Measurements from ENCODE around the gene DUSP9.
"Not testable (repeated sequence)": the region's sequence is repeated elsewhere in the genome, so short reads cannot be mapped to it uniquely, and the experiment has no call there.

DUSP9 gene

GRCh38 chrX:153697924-153698865, 51.2 kb downstream of the DUSP9 start:
- TF ChIP-seq SPI1 (IDR thresholded peaks at IDR 0.05; ENCODE audit: low read depth, low read length) (no peak), POU2F2 (IDR thresholded peaks at IDR 0.05; ENCODE audit: low read depth, low read length) (no peak), TAF1 (IDR thresholded peaks at IDR 0.05; ENCODE audit: low read depth, low read length) (no peak), POLR2AphosphoS5 (IDR thresholded peaks at IDR 0.05; ENCODE audit: low read depth, low read length) (no peak), POLR2A (IDR thresholded peaks at IDR 0.05; ENCODE audit: low read depth, low read length) (no peak), PAX5 (IDR thresholded peaks at IDR 0.05; ENCODE audit: insufficient read depth, low read length, severe bottlenecking) (no peak)
- DNase-seq (ENCODE audit: insufficient read length, low spot score) (no peak), FAIRE-seq (no peak)

GRCh38 chrX:153699210-153699783, 52.3 kb downstream of the DUSP9 start:
- not testable (repeated sequence) for DNase-seq (ENCODE audit: insufficient read length, low spot score); FAIRE-seq

- DNase-seq (ENCODE audit: insufficient read length, low spot score); FAIRE-seq: not testable (repeated sequence)
Measured at GRCh38 chrX:153699784-153700371, 52.9 kb downstream of the DUSP9 start.

GRCh38 chrX:153700376-153700945, 53.5 kb downstream of the DUSP9 start:
- DNase-seq (ENCODE audit: insufficient read length, low spot score) (no peak), FAIRE-seq (no peak)
- TF ChIP-seq SPI1 (IDR thresholded peaks at IDR 0.05; ENCODE audit: low read depth, low read length) (no peak), POLR2AphosphoS5 (IDR thresholded peaks at IDR 0.05; ENCODE audit: low read depth, low read length) (no peak), POLR2A (IDR thresholded peaks at IDR 0.05; ENCODE audit: low read depth, low read length) (no peak), TAF1 (IDR thresholded peaks at IDR 0.05; ENCODE audit: low read depth, low read length) (no peak), POU2F2 (IDR thresholded peaks at IDR 0.05; ENCODE audit: low read depth, low read length) (no peak), PAX5 (IDR thresholded peaks at IDR 0.05; ENCODE audit: insufficient read depth, low read length, severe bottlenecking) (no peak)
